EL (cell line): ENCODE measurements around the gene ELANE.
"Not testable (repeated sequence)": the region's sequence is repeated elsewhere in the genome, so short reads cannot be mapped to it uniquely, and the experiment has no call there.

Source experiments
- DNase-seq: peaks from one replicate; pipeline ENCODE4 v3.0.0-alpha.2; 2016

The ELANE gene

GRCh38 chr19:814152-815078 is 37.7 kb upstream of the ELANE start:
- DNase-seq: no peak

GRCh38 chr19:815079-815774 is 36.9 kb upstream of the ELANE start:
- no peak for DNase-seq

- DNase-seq: no peak
Observed at GRCh38 chr19:815775-816499, 36.2 kb upstream of the ELANE start.

GRCh38 chr19:816500-816857 is 35.6 kb upstream of the ELANE start:
- DNase-seq: no peak

- DNase-seq: not testable (repeated sequence)
Observed at GRCh38 chr19:820212-820611, 31.9 kb upstream of the ELANE start.

GRCh38 chr19:821231-821824 is 30.8 kb upstream of the ELANE start:
- no peak for DNase-seq

GRCh38 chr19:821825-822503 is 30.1 kb upstream of the ELANE start, which contains the start of gene PLPPR3:
TSS of gene PLPPR3 (minus strand) at chr19:821955. CDS start at chr19:821559, 396 bp downstream.
- no peak for DNase-seq

GRCh38 chr19:823565-824121 is 28.5 kb upstream of the ELANE start:
- no peak for DNase-seq

- no peak for DNase-seq
Observed at GRCh38 chr19:824885-825284, 27.2 kb upstream of the ELANE start.

- DNase-seq: no peak
Observed at GRCh38 chr19:825897-826644, 26.0 kb upstream of the ELANE start.

GRCh38 chr19:827314-827709 is 24.8 kb upstream of the ELANE start:
- DNase-seq: no peak

- no peak for DNase-seq
Observed at GRCh38 chr19:827710-828321, 24.3 kb upstream of the ELANE start, which contains the start of gene AZU1. TSS of gene AZU1 (plus strand) at chr19:827837. CDS start at chr19:827847, 10 bp downstream.

GRCh38 chr19:829129-829758 is 22.9 kb upstream of the ELANE start:
- DNase-seq: no peak

- no peak for DNase-seq
Observed at GRCh38 chr19:831407-832369, 20.4 kb upstream of the ELANE start.

GRCh38 chr19:834216-834615 is 17.9 kb upstream of the ELANE start:
- DNase-seq: no peak

GRCh38 chr19:835210-835810 is 16.8 kb upstream of the ELANE start:
- no peak for DNase-seq

GRCh38 chr19:840519-841206 is 11.4 kb upstream of the ELANE start, which contains the start of gene PRTN3:
TSS of gene PRTN3 (plus strand) at chr19:840999. CDS start at chr19:841009, 10 bp downstream.
- no peak for DNase-seq

- DNase-seq: not testable (repeated sequence)
Observed at GRCh38 chr19:842802-843179, 9.3 kb upstream of the ELANE start.
